Epithelial cell of proximal tubule (primary cell): ENCODE data around the gene RBP5. TPM values are rescaled to one million over a fixed set of nuclear protein-coding genes. Genes with fewer than 3 reads are reported as not detected.

Source experiments
- DNase-seq: peaks from one replicate; pipeline ENCODE4 v3.0.0-alpha.2; 2011; ENCODE audit warnings: low read depth
- H3K4me3 ChIP-seq: 2 replicates; pipeline ENCODE4 v1.5.1; 2011; ENCODE audit warnings: low read depth, mild to moderate bottlenecking, low read length
- total RNA-seq: library from RNA; depleted of rRNA; stranded (reverse); fragments of >200 nt; gene quantifications from 2 replicates; pipeline ENCODE4 v1.2.3, GENCODE V29; 2015
- TF ChIP-seq, protein P1 (sequence below): conservative IDR thresholded peaks from 2 replicates; pipeline ENCODE4 v1.5.1; 2012; ENCODE audit warnings: low read depth, mild to moderate bottlenecking, low read length

Gene RBP5
- total RNA-seq, 1 donor from 2014 or later, result not detected

GRCh38 chr12:7123806-7124522 lies 4.7 kb downstream of the RBP5 start:
- DNase-seq, result no peak
- no peak overlapping the region for H3K4me3 ChIP-seq
- TF ChIP-seq, protein P1, sequence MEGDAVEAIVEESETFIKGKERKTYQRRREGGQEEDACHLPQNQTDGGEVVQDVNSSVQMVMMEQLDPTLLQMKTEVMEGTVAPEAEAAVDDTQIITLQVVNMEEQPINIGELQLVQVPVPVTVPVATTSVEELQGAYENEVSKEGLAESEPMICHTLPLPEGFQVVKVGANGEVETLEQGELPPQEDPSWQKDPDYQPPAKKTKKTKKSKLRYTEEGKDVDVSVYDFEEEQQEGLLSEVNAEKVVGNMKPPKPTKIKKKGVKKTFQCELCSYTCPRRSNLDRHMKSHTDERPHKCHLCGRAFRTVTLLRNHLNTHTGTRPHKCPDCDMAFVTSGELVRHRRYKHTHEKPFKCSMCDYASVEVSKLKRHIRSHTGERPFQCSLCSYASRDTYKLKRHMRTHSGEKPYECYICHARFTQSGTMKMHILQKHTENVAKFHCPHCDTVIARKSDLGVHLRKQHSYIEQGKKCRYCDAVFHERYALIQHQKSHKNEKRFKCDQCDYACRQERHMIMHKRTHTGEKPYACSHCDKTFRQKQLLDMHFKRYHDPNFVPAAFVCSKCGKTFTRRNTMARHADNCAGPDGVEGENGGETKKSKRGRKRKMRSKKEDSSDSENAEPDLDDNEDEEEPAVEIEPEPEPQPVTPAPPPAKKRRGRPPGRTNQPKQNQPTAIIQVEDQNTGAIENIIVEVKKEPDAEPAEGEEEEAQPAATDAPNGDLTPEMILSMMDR, result no peak

DNA sequence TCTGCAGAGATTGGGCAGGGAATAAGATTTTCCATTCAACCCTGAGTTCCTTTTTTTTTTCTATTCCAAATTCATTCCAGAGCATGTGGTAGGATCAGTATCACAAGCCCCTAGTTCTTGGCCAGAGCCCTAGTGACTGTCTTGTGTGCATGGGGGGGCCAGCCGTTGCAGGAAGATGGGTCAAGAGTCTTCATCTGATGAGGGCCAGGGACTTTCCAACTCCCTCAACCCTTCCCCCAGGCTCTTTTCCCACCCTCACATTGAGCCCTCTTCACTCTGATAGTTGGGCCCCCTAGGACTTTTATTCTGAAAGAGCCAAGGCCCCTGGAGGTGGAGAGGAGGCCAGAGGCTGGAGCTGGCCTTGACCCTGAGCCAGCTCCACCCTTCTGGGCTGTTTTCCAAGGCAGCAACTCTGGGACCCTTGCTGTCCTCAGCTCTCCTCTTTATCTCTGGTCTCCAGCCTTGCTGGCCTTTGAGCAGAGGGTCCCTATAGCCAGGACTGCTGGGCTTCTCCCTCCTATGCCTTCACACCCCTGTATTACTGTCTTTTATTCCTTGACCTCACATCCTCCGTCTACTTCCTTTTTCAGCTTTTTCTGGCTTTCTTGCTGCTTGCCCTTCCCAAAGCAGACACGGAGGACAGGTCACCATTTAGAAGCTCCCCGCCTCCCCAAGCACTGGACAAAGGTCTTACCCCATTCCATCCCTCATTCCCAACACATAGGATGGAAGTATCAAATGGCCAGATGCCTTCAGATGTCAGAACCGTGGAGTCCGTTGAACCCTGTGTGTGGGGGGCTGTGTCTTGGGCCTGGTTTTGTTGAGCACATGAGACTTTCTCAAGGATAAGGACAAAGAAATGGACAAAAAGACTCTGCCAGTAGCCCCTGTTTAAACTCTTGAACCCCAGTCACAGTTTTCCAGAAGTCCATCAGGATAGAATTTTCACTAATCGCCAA lies 5.6 kb downstream of the RBP5 start:
- H3K4me3 ChIP-seq, result no peak overlapping the region
- DNase-seq, result no peak
- TF ChIP-seq, protein P1, result no peak

DNA sequence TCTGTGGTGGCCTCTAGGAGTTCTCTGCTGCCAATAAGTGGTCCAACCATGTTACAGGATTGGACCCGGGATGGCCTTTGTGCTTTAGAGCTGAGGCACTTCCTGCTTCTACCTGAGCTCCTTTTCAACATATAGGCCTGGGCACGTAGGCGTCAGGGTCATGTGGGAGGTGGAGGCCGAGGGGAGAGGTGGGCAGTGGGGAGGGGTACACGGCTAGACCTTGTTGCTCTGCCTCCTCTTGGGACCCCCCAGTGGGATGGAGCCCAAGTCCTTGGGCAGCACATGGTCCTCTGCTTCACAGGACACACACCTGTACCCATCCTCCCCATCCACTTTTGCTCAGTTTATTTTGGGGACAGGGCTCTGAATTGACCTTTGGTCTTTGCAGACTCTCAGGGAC lies 7.4 kb downstream of the RBP5 start:
- TF ChIP-seq, protein P1, result no peak
- H3K4me3 ChIP-seq, result no peak overlapping the region
- no peak for DNase-seq

GRCh38 chr12:7120166-7120565 lies 8.5 kb downstream of the RBP5 start:
- no peak overlapping the region for H3K4me3 ChIP-seq
- DNase-seq, result no peak
- TF ChIP-seq, protein P1, result no peak

- DNase-seq, result no peak
- TF ChIP-seq, protein P1, result no peak
- H3K4me3 ChIP-seq, result no peak overlapping the region
Measured at GRCh38 chr12:7118881-7119280, 9.8 kb downstream of the RBP5 start.

- TF ChIP-seq, protein P1, result no peak
- DNase-seq, result no peak
- no peak overlapping the region for H3K4me3 ChIP-seq
Measured at GRCh38 chr12:7117670-7118069, 11.0 kb downstream of the RBP5 start.
